ENCODE data around the gene ASIC4. TPM values are rescaled to one million over a fixed set of nuclear protein-coding genes. Genes with fewer than 3 reads are reported as not detected.
A peak's percentile ranks its signal among the peaks of the same experiment; 100 is the strongest.

The ASIC4 gene
- total and polyA plus RNA-seq, 9 of the 15 experiments (the other 6 are each of a cell fraction or from before 2014, with no cell fraction given): 0.07 to 19.2 (median 4.8) TPM

- TF ChIP-seq ZNF592 (IDR thresholded peaks at IDR 0.05) (no peak; the same call in 1 of the 2 replicates), CSDE1 (IDR thresholded peaks at IDR 0.05) (no peak), SLC30A9 (CRISPR knock-in tag; IDR thresholded peaks at IDR 0.05) (no peak), POLR2AphosphoS5 (IDR thresholded peaks at IDR 0.05; ENCODE audit: control insufficient read depth, insufficient read depth, low read depth, low read length) (peak; percentile 94), IRF2 (CRISPR knock-in tag; IDR thresholded peaks at IDR 0.05) (no peak), DMBX1 (CRISPR knock-in tag; IDR thresholded peaks at IDR 0.05; ENCODE audit: borderline replicate concordance) (no peak; the same call in 1 of the 2 replicates), ZNF395 (CRISPR knock-in tag; IDR thresholded peaks at IDR 0.05) (peak; percentile 68; the same call in 1 of the 2 replicates), ETV5 (CRISPR knock-in tag; IDR thresholded peaks at IDR 0.05; ENCODE audit: low read depth) (no peak), ARID3A (IDR thresholded peaks at IDR 0.05; ENCODE audit: borderline replicate concordance, low read depth, low read length) (peak; percentile 50; the same call in 1 of the 2 replicates), NEUROD1 (IDR thresholded peaks at IDR 0.05; ENCODE audit: borderline replicate concordance, low read depth, low read length, partially characterized antibody) (peak; percentile 83), DACH1 (IDR thresholded peaks at IDR 0.05; ENCODE audit: partially characterized antibody) (peak; percentile 16), STAT5B (CRISPR knock-in tag; IDR thresholded peaks at IDR 0.05) (no peak), GABPB1 (CRISPR knock-in tag; IDR thresholded peaks at IDR 0.05) (peak; percentile 56; the same call in 1 of the 2 replicates), ZNF740 (CRISPR knock-in tag; IDR thresholded peaks at IDR 0.05) (no peak), ZNF740 (tag; IDR thresholded peaks at IDR 0.05) (peak in 1 of 2 experiments; percentile 73; a peak in 2 of 4 replicates), ETS2 (tag; IDR thresholded peaks at IDR 0.05; ENCODE audit: borderline replicate concordance, poor library complexity, severe bottlenecking) (no peak), ZNF584 (CRISPR knock-in tag; IDR thresholded peaks at IDR 0.05; ENCODE audit: low read depth) (0 out of 2 replicates have a peak, but pooled peaks have one; percentile 4)
Measured at GRCh38 chr2:219509780-219510511, 4.3 kb upstream of the ASIC4 start (continued).

All from K562 (cell line).